ENCODE results near the gene DOC2B.
"Not testable (repeated sequence)": the region's sequence is repeated elsewhere in the genome, so short reads cannot be mapped to it uniquely, and the experiment has no call there.

The DOC2B gene

DNA sequence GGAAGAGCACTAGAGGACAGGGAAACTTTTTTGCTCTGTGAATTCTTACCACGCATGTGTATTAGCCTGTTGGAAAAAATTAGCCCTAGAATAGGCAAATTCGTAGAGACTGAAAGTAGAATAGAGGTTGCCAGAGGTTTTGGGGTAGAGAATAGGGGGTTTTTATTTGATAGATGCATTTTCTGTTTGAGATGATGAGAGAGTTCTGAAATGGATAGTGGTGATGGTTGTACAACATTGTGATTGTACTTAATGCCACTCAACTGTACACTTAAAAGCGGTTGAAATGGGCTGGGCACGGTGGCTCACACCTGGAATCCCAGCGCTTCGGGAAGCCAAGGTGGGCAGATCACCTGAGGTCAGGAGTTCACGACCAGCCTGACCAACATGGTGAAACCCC lies 8.0 kb upstream of the DOC2B start:
- no peak for DNase-seq (ENCODE audit: low read depth)

DNA sequence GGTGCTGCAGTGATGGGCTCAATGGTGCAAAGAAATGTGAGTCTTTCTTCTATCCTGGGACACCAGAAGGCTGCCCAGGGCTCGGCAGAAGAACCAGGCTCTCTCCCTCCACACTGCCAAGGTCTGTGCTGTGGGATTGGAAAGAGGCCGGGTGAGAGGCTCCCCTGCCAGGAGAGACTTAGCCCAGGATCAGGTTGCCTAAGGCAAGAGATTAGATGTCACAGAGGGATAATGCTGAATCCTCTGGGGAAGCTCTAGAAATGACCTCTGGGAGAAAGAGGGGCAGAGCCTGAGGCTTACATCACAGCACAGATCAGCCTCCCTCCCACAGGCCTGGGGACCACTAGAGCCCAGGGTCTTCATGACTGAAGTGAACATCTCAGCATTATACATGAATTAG lies 5.7 kb upstream of the DOC2B start:
- no peak for DNase-seq (ENCODE audit: low read depth)

DNA sequence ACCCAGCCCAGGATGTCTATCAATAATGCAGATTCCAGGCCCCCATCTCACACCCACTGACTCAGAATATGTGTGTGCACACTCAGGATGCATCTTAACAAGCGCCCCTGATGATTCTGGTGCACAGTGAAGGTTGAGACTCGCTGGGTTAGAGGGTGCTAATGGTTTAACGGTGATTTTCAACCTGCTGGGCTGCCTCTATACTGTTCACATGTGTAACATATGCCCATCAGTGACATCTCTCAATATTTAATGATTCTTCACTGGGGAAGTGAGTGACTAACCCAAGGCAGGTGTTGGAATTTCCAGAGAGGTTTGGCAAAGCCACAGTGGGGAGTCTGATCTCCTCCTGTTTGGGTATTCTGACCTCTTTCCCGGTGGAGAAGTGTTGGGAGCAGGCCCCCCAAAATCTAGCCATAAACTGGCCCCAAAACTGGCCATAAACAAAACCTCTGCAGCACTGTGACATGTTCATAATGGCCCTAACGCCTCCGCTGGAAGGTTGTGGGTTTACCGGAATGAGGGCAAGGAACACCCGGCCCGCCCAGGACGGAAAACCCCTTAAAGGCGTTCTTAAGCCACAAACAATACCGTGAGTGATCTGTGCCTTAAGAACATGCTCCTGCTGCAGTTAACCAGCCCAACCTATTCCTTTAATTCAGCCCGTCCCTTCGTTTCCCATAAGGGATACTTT lies 4.1 kb upstream of the DOC2B start:
- DNase-seq (ENCODE audit: low read depth): no peak

DNA sequence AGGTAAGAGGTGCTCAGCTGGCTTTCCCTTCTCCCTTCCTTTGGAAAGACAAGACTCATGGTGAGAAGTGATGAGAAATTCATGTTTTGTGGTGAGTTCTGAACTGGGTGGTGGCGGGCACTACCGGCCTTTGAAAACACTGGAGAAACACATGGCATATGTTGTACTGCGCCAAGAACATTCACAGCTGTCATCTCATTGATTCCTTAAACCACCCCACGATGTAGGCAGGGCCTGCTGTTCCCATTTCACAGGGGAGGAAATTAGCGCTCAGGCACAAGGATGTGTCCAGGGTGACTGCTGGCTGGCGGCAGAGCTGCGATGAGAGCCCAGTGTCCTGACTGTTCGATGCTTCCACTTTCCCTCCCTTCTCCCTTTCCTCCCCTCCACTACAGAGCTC lies 1.6 kb upstream of the DOC2B start:
- DNase-seq (ENCODE audit: low read depth): no peak

DNA sequence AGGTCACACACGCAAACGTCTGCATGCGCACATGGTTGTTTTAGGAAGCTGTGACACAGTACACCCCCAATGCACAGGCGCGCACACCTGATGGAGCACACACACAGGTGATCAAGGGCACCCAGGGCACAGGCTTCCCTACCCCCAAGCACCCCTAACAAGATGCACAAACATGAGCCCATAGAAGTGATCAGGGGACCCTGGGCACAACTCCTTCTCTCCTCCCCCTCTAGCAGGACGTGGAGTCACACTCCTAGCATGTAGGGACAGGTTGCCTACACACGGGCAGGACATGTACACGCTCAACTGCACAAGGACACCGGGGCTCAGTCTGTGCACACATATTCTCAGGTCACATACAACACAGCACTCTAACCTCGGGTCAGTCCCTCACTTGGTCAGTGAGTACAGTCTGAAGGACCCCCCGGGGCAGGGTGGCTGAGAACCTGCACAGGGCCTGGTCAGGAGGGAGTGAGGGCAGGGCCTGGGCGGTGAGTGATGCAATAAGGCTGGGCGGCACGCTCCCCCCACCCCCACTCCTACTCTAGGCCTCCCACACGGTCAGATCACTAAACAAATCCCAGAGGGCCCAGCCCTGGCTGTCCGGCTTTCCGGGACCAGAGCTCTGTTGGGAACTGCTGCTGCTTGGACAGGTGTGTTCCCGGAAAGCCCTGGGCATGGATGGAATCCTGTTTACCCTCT lies 751 bp upstream of the DOC2B start:
- DNase-seq (ENCODE audit: low read depth): no peak

DNA sequence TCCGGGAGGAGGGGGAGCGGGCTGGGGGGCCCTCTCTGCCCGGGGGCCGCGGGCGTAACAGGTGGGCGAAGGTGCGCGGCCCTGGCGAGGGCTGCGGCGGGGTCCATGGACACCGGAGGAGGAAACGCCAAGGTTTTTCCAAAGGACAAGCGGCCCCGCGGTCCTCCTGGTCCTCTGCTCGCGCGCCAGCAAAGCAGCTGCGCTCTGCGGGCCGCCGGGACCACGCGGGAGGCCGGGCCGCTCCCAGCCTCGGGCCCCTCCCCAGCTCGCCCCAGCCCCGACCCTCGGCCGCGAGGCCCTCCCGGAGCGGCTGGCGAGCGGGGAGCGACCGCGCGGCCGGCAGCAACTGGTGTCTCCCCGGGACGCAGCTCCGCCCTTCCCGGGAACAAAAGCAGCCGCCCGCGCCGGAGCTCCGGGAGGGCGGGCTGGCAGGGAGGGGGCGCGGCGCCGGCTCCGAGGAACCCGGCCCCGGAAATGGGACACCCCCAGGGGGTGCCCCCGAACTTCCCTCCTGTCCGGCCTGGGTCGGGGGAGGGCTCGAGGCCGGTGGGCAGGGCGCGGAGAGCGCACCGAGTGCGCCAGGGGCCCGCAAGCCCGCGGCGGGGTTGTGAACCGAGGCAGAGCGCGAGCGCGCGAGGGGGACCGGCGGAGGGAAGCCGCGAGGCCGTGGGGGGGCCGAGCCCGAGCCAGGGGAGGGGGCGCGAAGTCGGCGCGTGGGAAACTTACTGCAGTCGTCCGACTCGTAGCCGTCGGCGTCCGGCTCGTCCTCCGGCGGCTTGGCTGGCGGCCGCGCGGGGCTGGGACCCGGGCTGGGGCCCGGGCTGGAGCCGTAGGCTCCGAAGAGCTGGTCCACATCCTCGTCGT lies 837 bp downstream of the DOC2B start:
- DNase-seq (ENCODE audit: low read depth): no peak

DNA sequence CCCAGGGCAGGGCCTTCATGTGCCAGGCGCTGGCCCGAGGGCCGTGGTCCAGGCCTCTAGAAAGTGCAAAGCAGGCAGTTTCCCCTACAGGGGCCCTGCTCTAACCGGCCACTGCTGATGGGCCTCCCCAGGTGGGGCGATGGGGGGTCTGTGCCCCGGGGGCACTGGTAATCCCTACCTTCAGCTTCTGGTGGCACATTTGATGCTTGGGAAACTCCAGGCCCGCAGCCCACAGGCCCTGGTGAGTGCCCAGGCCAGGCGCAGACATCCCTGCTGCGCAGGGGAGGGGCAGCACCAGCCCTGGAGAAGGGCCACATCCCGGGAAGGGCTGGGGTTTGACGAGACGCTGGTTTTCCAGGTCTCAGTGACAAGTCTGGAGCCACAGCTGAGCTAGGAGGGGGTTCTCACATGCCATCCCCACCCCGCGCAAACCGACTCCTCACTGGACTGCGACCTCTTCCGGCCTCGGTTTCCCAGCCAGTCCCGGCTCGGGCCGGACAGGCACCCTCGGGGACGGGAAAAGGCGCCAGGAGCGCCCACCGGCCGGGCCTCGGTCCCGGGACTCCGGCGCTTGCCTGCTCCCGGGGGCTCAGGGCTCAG lies 1.6 kb downstream of the DOC2B start:
- DNase-seq (ENCODE audit: low read depth): no peak

DNA sequence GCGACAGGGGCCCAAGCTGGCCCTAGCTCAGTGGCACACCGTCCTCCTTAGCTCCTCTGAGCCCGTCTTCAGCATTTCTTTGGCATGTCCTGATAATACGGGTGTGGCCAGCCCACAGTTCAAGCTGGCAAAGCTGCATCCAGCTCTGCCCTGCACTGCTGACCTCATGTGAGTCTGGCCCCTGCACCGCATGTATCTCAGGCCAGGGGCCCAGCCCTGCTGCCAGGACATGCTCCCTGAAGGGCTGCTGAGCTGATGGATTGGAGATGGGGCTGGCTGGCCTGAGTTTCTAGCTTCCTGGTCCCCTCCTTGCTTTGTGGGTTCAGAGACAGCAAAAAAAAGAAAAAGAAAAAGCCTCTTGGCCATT lies 2.4 kb downstream of the DOC2B start:
- DNase-seq (ENCODE audit: low read depth): no peak

DNA sequence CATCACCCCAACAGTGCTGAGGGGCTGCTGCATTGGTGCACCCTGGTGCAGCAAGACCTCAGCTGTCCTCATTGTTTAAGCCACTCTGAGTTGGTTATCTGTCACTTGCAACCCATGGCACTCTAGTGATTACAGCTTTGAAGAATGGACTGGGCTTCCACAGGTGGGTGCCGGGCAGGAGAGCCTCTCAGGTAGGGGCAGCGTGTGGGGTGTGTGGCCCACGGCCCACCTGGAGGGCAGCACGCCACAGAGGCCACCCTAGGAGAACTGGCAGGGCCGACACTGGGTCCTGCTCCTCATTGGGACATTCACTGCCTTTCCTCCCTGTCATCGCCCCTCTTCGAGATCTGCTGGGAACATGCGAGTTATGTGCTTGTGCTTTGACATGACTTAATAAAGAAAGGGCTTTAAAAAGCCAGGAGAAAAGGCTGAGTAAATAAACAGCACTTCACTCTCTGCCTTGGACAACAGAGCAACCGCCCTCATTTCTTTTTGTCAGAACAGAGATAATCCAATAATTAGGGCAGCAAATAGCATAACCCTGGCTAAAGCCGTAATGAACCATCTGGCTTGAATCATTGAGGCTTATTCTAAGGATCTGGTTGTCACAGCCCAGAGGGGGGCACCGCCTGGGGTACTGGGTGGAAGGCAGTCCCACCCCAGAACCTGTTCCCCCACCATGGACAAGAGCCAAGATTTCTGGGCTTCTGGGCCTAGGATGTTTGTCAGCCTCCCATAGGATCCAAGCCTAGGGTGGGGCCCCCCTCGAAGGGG lies 3.0 kb downstream of the DOC2B start:
- DNase-seq (ENCODE audit: low read depth): no peak

DNA sequence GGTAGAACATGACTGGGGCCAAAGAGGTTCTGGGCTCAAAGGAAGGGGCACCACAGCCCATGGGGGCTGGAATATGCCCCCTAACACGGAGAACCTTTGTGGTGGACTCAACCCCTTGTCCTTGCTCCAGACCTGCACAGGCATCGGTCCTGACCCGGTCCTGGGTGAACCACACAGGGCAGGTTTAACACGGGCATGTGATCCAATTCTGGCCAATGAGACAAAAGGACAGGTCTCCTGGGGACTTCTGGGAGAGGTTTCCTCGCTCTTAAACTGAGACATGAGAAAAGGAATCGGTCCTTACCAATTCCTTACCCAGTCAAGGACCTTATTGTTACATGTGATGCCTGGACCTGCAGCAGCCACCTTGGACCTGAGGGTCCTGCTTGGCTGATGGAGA lies 3.7 kb downstream of the DOC2B start:
- no peak for DNase-seq (ENCODE audit: low read depth)

DNA sequence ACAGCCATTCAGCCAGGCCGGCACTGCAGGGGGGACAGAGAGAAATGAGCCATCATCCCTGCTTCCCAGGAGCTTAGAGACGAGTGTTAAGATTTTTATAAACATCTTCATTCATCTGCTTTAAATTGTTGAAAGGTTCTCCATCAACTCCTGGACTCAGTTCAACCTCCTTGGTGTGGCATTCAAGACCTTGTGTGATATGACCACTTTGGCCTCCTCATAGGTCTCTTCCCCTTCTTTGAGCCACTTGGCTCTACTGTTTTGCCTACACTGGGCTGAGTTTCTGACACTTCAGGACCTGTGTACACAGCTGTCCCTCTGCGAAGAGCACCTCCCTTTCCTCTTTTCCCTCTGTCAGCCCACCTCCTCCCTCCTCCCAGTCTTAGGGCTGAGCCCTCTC lies 4.3 kb downstream of the DOC2B start:
- DNase-seq (ENCODE audit: low read depth): no peak

DNA sequence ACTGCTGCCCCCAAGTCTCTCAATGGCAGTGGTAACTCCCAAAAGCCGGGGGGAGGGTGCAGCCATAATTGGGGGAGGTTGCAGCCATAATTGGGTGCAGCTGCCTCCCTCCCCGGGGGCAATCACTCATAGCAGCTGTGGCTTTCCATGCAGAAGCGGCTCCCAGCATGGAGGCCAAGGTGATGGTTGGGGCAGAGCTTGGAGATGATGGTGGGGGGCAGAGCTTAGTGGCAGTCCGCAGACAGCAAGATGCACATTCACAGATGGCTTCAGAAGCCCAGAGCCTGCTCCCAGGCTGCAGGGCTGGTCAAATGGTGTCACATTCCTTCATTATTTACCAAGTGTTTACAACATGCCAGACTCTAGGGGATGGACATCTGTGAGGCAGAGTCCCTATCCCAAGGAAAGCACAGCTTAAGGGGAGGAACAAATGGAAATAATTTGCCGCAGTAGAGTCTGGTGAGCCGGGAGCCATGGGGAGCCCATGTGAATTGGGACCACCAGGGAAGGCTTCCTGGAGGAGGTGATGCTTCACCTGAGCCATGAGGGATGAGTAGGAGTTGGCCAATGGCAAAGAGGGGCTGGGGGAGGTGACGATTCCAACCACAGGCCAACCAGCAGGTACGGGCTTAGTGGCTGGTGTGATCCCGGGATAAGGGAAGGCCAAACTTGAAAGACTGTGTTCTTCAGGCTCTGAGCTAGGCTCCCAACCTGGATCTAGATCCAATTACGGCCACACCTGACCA lies 8.1 kb downstream of the DOC2B start:
- DNase-seq (ENCODE audit: low read depth): no peak

DNA sequence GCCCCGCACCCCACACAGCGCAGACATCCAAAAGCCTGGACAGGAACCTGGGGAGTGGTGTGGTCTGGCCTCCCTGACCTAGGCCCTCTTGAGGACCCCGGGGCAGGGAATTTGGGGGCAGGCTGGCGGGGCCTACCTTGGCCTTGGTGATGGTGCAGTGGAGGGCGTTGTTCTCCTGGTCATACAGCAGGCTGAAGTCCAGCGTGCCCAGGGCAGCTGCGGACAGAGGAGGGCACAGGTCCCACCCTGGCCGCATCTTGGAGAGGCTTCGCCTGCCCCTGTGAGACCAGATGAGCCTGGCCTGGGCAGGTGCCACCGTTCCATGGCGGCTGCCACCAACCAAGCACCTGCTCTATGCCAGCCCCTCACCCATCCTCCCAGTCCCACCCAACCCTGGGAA lies 9.0 kb downstream of the DOC2B start:
- DNase-seq (ENCODE audit: low read depth): no peak

DNA sequence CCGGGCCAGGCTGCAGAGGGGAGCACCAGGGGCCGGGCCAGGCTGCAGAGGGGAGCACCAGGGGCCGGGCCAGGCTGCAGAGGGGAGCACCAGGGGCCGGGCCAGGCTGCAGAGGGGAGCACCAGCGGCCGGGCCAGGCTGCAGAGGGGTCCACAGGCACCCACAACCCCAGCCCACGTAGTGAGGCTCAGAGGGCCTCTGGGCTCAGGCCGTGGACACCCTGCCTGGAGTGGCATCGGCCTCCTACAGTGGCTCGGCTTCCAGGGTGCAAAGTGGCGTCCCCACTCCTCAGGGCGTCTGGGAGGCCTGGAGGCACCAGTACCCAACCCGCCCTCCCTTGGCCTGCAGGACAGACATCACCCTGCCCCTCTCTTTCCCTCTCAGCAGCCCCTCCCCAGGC lies 9.6 kb downstream of the DOC2B start:
- no peak for DNase-seq (ENCODE audit: low read depth)

DNA sequence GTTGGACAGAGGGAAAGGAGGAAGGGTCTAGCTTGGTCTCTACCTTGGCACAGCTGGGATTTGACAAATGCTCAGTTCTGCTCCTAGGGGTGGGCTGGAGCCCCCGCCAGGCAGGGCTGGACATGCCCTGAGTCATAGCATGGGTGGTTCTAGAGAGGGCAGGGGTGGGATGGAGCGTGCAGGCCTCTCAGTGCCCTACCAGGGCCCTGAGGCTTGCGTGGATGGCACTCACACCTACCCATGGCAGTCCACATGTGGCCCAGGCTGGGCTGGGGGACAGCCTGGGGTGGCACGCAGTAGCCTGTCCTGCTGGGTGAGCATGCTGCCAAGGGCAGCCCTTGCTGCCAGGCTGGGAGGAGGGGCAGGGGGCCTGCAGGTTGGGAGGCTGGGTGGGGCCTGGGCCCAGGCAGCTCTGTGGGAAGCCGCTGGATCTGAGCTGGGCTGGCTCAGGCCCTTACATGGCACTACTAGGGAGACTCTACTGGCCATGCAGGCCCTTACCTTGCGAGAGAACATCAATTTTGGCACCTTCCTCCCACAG lies 11.2 kb downstream of the DOC2B start:
- DNase-seq (ENCODE audit: low read depth): no peak

DNA sequence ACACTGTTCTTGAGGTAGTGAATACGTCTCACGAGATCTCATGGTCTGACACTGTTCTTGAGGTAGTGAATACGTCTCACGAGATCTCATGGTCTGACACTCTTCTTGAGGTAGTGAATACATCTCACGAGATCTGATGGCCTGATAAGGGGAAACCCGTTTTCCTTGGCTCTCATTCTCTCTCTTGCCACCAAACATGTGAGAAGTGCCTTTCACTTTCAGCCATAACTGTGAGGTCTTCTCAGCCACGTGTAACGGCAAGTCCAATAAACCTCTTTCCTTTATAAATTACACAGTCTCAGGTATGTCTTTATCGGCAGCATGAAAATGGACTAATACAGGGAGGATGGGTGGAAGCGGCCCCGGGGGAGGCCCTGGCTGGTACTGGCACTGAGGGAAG lies 12.8 kb downstream of the DOC2B start:
- not testable (repeated sequence) for DNase-seq (ENCODE audit: low read depth)

DNA sequence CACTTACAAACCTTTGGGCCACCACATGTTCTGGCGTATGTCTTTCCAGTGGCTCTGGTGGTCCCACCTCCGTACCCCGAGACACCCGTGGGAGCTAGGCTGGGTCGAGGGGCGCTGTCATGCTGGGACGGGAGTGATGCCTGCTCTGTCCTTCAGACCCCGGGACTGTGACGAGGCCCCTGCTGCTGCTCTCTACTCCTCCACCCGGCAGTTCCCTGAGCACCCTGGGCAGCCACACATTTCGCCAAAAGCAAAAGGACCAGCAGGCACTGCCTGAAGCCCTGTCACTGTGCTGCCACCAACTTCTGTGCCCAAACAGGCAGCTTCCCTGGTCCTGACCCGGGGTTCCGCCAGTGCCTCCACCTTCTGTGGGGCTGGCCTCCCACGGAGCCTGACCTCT lies 15.5 kb downstream of the DOC2B start:
- no peak for DNase-seq (ENCODE audit: low read depth)

DNA sequence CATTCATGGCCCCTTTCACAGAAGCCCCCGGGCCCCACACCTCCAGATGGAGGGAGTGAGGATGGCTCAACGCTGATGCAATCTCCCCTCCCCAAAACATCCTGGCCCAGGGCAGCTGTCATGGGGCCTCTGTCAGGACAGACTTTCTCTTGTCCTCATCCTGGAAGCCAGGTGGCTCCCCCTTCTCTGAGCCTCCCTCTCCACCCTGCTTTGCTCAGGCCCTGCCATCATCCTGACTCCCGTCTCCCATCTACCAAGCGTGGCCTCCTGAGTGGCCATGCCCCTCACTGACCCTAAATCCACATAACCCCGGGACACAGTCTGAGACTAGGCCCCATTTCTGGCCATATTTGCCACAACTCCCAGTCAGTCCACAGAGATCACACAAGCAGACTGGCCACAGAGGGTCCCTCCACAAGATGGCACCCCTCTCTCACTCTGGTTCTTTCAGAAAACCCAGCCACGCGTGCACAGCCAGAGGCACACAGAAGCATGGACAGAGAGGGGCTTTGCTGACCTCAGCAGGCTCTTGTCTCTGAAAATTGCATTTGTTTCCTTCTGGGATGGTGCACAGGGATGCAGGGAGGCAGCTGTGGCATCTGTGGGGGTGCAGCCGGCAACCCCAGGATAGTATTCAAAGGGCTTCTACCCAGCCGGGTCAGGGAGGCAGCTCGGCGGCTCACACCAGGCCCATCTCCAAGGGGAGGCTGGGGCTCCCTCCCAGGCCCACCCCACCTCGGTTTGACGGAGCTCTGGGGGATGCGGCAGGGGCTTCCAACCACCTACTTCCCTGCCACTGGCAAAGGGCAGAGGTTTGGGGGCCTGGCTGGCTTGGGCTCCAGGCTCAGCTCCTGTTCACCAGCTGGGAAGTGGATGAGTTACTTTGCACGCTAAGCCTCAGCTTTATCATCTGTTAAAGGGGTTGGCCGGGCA lies 16.9 kb downstream of the DOC2B start:
- peak; percentile 50 for DNase-seq (ENCODE audit: low read depth)

DNA sequence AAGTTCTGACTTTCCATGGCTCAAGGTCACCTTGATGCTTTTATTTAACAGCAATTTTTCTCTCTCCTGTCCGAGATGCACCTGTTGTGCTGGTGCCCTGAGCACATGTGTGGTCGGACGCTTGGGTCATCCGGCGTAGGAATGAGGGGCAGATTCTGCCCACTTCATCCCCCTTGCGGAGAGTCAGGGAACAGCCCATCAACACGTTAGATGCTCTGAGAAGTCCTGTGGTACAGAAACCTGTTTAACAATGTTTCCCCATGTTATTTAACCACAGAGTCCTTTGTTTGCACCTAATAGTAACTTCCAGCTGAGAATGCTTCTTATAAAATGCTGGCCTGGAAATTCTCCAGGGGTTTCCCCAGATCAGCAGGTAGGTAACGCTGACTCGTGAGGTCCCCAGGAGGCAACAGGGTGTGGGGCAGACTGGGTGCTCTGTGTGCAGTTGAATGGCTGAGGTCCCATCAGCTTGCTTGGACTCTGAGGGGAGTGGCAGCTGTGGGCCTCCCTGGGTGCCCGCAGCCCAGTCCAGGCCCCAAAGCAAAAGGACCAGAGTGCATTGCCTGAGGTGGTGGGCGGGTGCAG lies 17.8 kb downstream of the DOC2B start:
- no peak for DNase-seq (ENCODE audit: low read depth)
